GM19463 (cell line): ENCODE data around the gene FBXL13.
"Not testable (repeated sequence)": the region's sequence is repeated elsewhere in the genome, so short reads cannot be mapped to it uniquely, and the experiment has no call there.

Experiments used
- ATAC-seq: cut with Tn5 transposase; IDR thresholded peaks from one replicate; pipeline ENCODE4 v1.9.1; 2021; ENCODE audit warnings: mild to moderate bottlenecking, moderate library complexity; ENCODE audit not compliant: unreplicated experiment

The FBXL13 gene

DNA sequence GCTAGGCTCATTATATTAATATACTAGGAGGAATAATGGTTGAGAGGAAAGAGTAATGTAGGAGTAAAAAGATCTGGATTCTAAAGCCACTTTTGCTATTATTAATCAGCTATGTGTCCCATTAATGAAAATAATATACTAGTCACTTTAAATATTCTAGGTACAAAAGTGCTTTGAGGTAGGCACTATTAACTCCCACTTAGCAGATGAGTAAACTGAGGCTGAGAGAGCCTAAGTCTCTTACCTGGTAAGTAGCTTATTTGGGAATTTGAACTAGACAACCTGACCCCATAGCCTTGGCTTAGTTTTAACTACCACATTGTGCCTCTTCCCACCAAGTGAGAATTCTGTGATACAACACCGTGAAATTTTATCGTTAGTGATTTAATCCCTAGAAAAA, 6.3 kb upstream of the FBXL13 start:
- no peak for ATAC-seq

DNA sequence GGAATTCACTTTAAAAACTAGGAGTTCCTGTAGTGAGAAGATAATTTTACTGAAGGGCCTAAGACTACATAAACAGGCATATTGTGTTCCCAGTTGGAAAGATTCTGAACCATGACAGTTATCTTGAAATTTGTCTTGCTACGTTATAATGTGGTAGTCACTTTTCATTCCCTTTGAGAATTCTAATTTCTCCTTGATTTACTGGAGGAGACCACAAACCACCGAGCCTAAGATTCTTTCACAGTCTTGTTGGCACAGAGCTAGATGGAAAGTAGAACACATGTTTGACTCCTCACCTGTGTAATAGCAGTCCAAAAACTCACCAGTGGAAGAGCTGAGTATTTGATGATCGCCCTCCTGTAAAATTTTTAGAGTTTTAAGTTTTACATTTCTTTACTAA, 5.2 kb upstream of the FBXL13 start:
- ATAC-seq = no peak

DNA sequence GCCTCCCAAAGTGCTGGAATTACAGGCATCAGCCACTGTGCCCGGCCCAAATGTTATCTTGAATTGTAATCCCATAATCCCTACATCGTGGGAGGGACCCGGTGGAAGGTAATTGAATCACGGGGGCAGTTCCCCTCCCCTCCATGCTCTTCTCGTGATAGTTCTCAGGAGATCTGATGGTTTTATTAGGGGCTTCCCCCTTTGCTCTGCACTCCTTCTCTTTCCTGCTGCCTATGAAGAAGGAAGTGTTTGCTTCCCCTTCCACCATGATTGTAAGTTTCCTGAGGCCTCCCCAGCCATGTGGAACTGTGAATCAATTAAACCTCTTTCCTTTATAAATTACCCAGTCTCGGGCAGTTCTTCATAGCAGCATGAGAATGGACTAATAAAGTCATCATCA, 3.6 kb upstream of the FBXL13 start:
- ATAC-seq = not testable (repeated sequence)

DNA sequence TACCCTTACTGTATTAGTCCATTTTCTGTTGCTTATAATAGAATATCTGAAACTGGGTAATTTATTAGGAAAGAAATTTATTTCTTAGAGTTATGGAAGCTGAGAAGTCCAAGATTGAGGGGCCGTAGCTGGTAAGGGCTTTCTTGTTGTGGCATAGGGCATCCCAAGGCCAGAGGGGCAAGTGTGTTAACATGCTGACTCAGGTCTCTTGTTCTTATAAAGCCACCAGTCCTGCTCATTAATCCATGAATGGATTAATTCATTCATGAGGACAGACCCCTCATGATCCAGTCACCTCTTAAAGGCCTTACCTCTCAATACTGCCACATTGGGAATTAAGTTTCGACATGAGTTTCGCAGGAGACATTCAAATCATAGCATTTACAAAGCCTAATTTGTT, 2.7 kb upstream of the FBXL13 start:
- ATAC-seq = no peak

DNA sequence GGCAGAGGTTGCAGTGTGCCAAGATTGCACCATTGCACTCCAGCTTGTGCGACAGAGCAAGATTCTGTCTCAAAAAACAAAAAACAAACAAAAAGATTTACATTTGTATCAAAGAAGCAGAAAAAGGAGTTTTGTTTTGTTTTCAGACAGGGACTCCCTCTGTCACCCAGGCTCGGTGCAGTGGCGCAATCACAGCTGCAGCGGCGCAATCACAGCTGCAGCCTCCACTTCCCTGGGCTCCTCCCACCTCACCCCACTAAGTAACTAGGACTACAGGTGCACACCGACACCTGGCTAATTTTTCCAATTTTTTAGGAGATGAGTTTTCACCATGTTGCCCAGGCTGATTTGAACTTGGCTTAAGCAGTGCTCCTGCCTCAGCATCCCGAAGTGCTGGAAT, 2.2 kb upstream of the FBXL13 start:
- ATAC-seq = no peak

DNA sequence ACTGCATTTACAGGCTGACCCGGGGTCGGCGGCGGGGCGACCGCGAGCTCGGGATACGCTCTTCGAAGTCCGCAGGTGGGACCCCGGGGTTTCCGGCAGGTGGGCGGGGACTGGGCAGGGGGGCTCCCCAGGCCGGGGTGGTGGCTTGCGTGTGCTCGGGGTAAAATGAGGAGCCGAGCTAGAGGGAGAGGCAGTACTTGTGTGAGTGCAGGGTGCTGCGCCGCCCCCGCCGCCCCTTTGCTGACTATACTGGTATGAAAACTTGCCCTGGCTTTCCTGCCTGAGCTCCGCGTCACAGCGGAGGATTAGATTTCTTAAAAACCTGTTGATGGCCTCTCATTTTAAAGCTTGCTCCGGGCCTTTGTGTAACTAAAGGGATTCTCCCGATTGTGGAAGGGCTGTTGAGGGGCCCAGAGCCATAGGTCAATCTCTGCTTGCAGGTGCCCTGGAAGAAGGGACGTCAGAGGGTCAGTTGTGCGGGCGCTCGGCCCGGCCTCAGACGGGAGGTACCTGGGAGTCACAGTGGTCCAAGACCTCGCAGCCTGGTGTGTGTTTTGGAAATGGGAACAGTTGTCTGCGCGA, 832 bp upstream of the FBXL13 start:
- ATAC-seq = peak; percentile 37

DNA sequence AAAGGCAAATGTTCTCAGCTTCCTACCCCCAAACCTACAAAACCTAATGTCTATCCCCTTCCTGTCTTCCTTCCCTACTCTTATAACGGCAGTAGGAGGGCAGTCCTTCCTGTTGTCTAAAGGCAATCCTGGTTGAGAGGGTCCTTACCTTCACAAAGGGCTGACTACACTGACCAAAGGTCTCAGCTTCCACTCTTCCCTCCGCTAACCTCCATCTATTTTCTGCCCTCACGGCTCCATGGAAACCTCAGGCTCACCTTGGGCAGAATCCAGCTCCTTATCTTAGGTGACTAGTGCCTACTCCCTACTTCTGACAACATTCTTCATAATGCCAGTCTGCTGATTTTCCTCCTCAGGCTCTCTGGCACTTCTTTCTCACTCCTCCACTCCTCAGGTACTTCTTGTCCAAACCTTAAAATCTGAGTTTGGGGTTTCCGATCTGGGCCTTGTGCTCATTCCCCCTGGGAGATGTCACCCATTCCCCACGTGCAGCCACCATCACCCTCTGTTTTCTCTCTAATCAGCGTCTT, 542 bp downstream of the FBXL13 start:
- ATAC-seq = no peak

DNA sequence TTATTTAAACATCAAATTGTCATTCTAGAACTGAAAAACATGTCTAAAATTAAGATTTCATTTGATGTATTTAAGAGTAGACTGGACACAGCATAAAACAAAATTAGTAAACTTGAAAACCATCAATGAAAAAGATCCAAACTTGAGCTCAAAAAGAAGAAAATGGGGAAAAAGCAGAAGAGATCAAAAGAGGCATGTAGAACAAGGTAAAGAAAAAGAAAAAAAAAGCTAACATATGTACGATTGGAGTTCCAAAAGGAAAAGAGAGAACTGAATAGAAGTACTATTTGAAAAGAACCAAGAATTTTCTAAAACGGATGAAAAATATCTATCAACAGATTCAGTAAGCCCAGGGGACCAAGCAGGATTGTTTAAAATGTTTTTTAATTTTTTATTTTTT, 3.6 kb downstream of the FBXL13 start:
- no peak for ATAC-seq

DNA sequence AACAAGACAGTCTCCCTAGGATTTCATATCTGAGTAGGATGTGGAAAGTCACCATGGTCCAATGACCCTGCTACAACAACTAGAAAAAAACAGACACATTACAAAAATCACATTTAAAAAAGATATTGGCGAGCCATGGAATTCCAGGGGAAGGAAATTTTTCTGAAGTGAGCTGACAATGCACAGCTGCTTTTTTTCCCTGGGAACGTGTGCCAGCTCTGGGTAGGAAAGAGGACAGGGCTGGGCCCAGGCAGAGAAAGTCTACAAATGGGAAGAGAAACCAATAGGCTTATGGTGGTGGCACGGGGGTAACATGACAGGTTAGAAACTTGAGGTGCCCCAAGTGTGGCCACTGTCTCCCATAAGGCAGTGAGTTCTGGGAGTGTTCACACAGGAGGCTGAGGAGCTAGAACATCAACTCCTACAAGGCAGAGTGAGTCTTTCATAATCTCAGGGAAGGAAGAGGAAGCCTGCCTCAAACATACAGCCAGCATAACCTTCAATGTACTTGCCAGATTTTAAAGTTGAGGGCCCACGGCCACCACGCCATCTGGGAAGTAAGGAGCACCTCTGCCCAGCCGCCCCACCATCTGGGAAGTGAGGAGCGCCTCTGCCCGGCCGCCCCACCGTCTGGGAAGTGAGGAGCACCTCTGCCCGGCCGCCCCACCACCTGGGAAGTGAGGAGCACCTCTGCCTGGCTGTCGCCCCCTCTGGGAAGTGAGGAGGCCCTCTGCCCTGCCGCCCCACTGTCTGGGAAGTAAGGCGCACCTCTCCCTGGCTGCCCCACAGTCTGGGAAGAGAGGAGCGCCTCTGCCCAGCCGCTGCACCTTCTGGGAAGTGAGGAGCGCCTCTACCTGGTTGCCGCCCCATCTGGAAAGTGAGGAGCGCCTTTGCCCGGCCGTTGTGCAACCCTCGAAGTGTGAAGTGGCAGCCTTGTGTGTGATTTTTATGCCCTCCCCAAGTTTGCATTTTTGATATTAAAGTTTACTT, 5.9 kb downstream of the FBXL13 start:
- ATAC-seq = no peak

DNA sequence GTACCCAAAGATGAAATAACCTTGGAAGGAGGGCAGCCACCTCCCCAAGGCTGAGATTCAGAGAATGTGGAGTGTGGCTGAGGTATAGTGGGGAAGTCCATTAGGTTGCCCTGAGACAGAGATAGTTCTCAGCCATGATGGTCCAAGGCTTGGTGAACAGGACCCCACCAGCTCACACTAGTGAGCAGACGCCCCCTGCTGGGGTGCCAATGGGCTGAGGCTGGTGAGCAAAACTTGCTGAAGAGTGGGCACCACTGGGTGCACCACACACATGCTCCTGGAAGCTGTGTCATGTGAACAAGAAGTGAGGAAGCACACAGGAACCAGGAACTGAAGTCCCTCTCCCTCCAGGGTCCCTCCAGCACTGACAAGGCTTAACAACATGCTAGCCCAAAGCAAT, 8.9 kb downstream of the FBXL13 start:
- peak; percentile 62 for ATAC-seq

DNA sequence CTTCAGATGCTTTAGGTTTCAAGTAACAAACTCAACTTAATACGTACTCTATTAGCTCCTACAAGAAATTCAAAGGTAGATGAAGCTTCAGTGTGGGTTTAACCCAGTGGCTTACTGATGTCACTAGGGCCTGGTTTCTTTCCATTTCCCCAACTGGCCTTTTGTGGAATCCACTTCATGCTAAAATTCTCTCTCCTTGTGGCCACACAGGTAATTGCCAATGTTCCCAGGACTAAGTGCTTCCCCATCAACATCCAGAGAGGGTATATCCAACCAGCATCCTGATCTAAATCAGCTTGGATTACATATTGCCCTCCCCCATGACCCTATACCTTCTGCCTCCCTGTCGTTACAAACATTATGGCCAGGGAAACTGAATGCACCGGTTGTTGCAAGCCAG, 10.7 kb downstream of the FBXL13 start:
- ATAC-seq = no peak

DNA sequence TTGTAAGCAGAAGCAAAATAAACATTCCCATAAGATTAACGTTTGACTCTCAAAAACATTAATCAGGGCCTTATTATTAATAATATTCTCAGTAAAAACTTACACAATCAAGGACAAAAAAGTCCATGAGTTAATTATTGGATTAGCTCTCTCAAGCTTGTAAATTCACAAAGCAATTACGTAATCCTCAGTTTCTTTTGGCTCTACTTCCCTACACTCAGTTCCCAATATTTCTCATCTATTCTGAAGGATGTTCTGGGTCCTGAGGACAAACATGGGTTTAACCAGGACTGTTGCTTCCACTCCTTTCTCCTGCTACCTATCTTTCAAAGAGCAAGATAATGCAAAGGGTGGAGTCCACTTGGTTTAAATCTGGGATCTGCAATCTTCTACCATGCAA, 15.1 kb downstream of the FBXL13 start:
- ATAC-seq = no peak

DNA sequence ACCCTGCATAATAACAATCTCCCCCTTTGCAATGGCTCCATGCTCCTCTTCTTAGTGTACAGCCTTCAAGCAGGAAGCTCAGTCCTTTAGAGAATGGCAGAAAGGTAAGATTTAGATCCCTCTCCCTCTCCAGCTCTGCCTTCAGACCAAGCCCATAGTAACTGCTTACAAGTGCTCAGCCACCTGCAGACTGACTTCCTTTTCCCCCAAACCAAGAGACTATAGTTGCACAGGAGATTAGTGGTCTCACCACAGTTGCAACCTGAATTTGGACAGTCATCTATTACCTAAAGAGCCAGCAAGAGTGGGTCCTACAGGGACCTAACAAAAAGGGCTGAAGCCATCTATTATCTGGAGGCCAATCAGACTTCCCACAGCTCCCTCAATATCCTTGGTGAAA, 16.5 kb downstream of the FBXL13 start:
- no peak for ATAC-seq

DNA sequence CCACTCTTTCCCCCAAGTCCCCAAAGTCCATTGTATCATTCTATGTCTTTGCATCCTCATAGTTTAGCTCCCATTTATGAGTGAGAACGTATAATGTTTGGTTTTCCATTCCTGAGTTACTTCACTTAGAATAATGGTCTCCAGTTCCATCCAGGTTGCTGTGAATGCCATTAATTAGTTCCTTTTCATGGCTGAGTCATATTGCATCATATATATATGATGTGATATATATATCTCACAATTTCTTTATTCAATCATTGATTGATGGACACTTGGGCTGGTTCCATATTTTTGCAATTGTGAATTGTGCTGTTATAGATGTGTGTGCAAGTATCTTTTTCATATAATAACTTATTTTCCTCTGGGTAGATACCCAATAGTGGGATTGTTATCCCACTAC, 18.6 kb downstream of the FBXL13 start:
- ATAC-seq = not testable (repeated sequence)

DNA sequence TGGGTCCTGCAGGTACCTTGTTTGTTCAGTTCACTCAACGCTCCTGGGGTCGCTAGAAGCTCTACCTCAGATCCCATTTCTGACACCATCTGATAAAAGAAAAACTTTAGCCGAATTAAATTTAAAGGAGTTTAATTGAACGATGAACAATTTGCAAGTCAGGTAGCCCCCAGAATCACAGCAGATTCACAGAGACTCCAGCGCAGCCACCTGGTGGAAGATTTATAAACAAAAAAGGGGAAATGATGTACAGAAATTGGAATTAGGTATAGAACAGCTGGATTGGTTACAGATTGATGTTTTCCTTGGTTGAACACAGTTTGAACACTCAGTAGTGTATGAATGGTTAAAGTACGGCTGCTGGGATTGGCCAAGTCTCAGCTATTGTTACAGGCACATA, 23.1 kb downstream of the FBXL13 start:
- no peak for ATAC-seq

DNA sequence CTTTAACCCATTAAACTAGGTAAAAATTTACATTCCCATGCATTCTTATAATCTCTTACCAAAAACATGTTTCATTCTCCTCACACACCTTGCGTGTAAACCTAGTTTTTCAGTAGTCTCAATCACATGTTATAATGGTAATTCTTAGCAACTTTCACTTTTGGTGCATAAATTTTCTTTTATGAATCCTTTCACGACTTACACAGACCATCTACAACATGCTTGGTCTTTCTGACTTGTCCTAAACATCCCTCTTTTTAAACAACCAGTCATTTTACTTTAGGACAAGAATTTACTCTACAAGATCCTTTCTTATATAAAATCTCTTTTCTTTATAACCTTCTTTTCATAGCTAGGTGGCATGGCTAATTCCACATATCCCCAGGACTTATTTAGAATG, 25.8 kb downstream of the FBXL13 start:
- no peak for ATAC-seq

DNA sequence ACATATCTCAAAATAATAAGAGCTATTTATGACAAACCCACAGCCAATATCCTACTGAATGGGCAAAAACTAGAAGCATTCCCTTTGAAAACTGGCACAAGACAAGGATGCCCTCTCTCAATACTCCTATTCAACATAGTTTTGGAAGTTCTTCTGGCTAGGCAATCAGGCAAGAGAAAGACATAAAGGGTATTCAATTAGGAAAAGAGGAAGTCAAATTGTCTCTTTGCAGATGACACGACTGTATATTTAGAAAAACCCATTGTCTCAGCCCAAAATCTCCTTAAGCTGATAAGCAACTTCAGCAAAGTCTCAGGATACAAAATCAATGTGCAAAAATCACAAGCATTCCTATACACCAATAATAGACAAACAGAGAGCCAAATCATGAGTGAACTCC, 32.8 kb downstream of the FBXL13 start:
- ATAC-seq = not testable (repeated sequence)

DNA sequence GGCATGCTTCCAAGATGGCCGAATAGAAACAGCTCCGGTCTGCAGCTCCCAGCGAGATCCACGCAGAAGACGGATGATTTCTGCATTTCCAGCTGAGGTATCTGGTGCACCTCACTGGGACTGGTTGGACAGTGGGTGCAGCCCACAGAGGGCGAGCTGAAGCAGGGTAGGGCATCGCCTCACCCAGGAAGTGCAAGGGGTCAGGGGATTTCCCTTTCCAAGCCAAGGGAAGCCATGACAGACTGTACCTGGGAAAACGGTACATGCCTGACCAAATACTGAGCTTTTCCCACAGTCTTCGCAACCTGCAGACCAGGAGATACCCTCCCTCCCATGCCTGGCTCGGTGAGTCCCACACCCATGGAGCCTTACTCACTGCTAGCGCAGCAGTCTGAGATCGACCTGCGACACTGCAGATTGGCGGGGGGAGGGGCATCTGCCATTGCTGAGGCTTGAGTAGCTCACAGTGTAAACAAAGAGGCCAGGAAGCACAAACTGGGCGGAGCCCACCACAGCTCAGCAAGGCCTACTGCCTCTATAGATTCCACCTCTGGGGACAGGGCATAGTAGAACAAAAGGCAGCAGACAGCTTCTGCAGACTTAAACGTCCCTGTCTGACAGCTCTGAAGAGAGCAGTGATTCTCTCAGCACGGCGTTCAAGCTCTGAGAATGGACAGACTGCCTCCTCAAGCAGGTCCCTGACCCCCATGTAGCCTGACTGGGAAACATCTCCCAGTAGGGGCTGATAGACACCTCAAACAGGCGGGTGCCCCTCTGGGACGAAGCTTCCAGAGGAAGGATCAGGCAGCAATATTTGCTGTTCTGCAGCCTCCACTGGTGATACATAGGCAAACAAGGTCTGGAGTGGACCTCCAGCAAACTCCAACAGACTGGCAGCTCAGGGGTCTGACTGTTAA, 36.5 kb downstream of the FBXL13 start:
- ATAC-seq = not testable (repeated sequence)

DNA sequence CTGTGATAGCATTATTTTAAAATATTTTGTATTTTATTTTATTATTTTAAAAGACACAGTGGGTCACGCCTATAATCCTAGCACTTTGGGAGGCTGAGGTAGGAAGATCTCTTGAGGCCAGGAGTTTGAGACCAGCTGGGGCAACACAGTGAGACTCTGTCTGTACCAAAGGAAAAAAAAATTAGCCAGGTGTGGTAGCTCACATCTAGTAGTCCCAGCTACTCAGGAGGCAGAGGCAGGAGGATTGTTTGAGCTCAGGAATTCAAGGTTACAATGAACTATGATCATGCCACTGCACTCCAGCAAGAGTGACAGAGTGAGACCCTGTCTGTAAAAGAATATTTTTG, 37.1 kb downstream of the FBXL13 start:
- ATAC-seq = no peak

DNA sequence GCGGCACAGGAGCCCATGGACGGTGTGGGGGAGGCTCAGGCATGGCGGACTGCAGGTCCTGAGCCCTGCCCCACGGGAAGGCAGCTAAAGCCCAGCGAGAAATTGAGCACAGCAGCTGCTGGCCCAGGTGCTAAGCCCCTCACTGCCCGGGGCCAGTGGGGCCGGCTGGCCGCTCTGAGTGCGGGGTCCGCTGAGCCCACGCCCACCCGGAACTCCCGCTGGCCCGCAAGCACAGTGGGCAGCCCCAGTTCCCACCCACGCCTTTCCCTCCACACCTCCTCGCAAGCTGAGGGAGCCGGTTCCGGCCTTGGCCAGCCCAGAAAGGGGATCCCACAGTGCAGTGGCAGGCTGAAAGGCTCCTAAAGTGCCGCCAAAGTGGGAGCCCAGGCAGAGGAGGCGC, 40.3 kb downstream of the FBXL13 start:
- ATAC-seq = not testable (repeated sequence)

DNA sequence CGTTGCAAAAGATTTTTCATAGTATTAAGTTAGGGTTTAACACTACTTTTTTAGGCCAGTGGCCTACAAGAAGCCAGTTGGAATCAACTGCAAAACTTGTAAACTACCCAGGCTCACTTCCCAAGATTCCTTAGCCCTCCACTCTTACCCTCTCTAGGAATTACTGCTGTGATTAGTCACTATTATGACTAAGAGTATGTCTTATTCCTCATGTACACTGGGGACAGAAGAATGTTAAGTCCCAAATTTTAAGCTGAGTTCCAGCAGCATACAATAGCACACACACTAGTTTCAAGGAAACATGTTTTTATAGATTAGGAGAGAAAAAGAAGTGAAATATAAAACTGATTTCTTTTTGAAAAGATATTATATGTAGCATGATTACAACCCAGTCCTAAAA, 42.8 kb downstream of the FBXL13 start:
- ATAC-seq = no peak
